Measurements from ENCODE around the gene FCGR3A.

The FCGR3A gene

DNA sequence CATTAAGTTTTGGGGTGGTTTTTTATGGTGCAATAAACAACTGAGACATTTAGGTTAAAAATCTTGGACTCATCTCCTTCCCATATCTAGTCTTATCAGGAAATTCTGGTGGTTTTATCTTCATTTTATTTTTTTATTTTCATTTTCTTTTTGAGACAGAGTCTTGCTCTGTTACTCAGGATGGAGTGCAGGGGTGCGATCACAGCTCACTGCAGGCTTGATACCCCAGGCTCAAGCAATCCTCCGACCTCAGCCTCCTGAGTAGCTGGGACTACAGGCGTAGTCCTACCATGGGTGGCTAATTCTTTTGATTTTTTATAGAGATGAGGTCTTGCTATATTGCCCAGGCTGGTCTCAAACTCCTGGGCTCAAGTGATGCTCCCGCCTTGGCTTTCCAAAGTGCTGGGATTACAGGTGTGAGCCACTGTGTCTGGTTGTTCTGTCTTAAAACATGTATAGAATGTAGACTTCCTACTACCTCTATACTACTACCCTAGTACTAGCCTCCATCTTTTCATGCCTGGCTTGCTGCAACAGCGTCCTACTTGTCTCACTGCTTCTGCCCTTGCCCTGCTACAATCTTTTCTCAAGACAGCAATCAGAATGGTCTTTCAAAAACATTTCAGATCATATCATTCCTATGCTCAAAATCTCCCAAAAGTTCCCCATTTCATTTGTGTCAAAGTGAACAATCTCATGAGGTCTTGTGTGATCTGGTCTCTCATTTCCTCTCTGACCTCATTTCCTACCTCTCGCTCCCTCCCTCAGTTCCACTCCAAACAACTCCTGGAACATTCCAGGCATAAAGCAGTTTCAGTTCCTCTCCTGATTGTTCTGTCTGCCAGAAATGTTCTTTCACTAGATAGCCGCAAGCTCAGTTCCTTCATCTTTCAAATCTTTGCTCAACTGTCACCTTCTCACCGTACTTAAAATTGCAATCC, 50.2 kb downstream of the FCGR3A start:
- no peak for DNase-seq

GRCh38 chr1:161498646-161499045, 51.0 kb downstream of the FCGR3A start:
- no peak for DNase-seq

DNA sequence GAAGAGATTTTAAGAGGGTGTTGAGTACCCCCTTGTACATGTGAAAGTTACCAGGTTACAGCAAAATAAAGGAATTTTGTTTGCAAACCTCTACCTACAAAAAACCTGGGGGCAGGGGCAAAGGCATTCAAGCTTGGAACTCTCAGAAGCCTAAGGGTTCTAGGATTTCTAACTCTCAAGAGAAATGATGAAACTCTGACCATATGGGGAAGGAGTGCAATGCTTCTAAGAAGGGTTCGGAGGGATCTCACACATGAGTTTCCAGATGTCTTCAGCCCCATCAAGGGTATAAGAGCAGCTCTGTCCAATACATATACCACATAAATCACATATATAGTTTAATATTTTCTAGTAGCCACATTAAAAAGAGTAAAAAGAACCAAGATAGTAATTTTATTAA, 51.7 kb downstream of the FCGR3A start:
- DNase-seq = no peak

- DNase-seq = no peak
Observed at GRCh38 chr1:161495490-161495889, 54.1 kb downstream of the FCGR3A start.

DNA sequence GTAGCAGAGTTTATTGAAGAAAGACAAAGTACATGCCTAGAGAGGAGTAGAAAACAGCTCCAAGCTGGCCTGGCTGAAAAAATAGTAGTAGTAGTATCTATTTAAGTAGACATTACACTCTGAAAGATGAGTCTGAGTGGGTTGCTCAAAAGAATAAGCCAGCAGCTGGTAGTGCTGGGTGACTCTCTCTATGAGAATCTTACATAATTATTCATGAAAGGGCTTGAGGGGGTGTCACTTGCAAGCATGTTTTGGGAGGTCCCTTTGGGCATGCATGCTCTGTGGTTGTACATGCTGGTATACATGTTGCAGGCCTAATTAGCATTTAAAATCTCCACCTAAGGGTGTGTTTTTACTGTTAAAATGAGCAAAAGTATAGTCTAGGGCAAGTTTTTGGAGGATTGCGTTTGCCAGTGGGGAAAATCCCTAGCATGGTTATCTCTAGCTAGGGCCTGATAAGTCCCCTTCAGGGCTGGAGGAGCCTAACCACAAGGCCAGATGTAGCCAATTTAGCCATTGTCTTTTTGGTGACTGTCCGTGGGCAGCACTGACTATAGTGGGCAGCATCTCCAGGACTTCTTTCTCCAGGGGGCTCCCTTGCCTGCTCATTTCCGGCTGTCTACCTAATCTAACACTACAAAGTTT, 55.4 kb downstream of the FCGR3A start:
- no peak for DNase-seq

GRCh38 chr1:161492827-161493226, 56.8 kb downstream of the FCGR3A start:
- DNase-seq = no peak

Measured in NCI-H1694 treated with DMSO at 0.1 percent for 48 hours (cell line).